Stimulated activated naive CD8-positive, alpha-beta T cell treated with anti-CD3 and anti-CD28 coated beads, Interleukin-15, Interleukin-2, amounts not matched to agents 100 ng/mL and 50 ng/mL, for 24 hours (primary cell): ENCODE measurements around the gene BGN.

ENCODE experiments used
- H3K27ac Mint-ChIP-seq: one replicate; pipeline ENCODE4 v1.8.0; 2021; ENCODE audit warnings: mild to moderate bottlenecking, mixed read lengths
- H3K27me3 Mint-ChIP-seq: one replicate; pipeline ENCODE4 v1.8.0; 2021; ENCODE audit warnings: mixed read lengths
- H3K36me3 Mint-ChIP-seq: one replicate; pipeline ENCODE4 v1.8.0; 2021; ENCODE audit warnings: low read depth, mixed read lengths
- H3K4me1 Mint-ChIP-seq: one replicate; pipeline ENCODE4 v1.8.0; 2021; ENCODE audit warnings: low read depth, mixed read lengths
- H3K4me3 Mint-ChIP-seq: one replicate; pipeline ENCODE4 v1.8.0; 2021; ENCODE audit warnings: mild to moderate bottlenecking, mixed read lengths
- H3K9me3 Mint-ChIP-seq: one replicate; pipeline ENCODE4 v1.8.0; 2021; ENCODE audit warnings: mixed read lengths

The BGN gene

DNA sequence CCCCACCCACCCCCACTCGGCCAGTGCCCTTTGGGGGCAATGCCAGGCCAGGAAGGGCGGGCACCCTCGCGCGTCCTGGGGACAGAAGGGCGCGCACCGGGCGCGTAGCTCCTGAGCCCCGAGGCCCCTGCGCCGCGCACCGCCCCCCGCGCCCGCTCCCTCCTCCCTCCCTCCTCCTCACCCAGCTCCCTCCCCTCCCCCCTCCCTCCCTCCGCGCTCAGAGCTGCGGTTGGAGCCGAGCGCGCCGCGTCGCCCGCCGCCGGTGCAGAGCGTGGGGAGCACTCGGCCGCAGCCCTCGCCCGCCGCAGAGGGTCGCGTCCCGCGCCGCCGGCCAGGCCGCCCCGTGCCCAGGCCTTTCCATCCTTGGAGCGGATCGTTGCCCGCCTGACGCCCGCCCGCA, 22.6 kb downstream of the BGN start, which contains the start of gene ATP2B3:
TSS of gene ATP2B3 (plus strand) at position 220 of the 400 bp plus-strand sequence. CDS start 18,606 bp downstream, outside the sequence.
- Mint-ChIP-seq H3K27me3 (peaks cover 17% of the 10 kb centered on the region), H3K36me3 (no peaks in the 10 kb centered on the region), H3K4me3 (no peak within 1 kb of the TSS)

GRCh38 chrX:153517946-153518834, 23.4 kb downstream of the BGN start:
- H3K27ac Mint-ChIP-seq, result no peak overlapping the region
- no peaks in the 10 kb centered on the region for H3K9me3 Mint-ChIP-seq
- no peaks in the 10 kb centered on the region for H3K36me3 Mint-ChIP-seq
- H3K4me3 Mint-ChIP-seq, result no peak overlapping the region
- H3K27me3 Mint-ChIP-seq, result peaks cover 17% of the 10 kb centered on the region
- no peaks in the 10 kb centered on the region for H3K4me1 Mint-ChIP-seq

More for the DNA sequence above, 22.6 kb downstream of the BGN start, which contains the start of gene ATP2B3:
- H3K9me3 Mint-ChIP-seq, result no peaks in the 10 kb centered on the region
- H3K4me1 Mint-ChIP-seq, result no peaks in the 10 kb centered on the region
- H3K27ac Mint-ChIP-seq, result no peak within 1 kb of the TSS

DNA sequence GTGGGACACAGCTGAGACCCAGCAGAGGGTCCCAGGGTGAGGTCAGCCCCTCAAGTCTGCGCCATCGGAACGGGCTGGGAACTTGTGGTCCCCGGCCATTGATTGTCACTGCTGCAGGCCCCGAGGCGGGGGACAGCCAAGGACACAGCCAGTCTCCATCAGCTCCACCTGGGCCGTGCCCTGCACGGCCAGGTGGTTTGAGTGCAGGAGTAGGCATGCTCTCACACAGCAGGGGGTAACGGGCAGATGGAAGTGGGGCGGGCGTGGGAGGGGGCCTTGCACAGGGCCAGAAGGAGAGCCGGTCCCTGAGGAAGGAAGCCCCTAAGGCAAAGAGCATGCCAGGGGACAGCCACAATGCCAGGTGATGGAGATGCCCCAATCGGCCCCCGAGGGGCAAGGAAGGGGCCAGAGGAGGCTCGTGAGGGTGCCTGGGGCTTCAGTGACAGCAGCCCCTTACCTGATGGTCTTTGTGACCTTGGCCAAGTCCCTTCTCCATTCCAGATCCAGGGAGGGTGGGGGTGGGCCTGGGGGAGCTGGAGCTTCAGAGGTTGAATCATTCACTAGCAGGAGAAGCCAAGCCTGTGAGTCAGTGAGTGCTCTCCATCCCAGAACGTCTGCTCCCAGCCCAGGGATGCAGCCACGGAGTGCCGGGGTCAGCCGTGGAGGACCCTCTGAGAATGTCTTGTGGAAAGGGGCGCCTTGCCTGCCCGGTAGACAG, 24.9 kb downstream of the BGN start:
- no peak overlapping the region for H3K27ac Mint-ChIP-seq
- H3K9me3 Mint-ChIP-seq, result no peaks in the 10 kb centered on the region
- peaks cover 17% of the 10 kb centered on the region for H3K27me3 Mint-ChIP-seq
- no peaks in the 10 kb centered on the region for H3K36me3 Mint-ChIP-seq
- no peaks in the 10 kb centered on the region for H3K4me1 Mint-ChIP-seq
- no peak overlapping the region for H3K4me3 Mint-ChIP-seq

- peaks cover 17% of the 10 kb centered on the region for H3K27me3 Mint-ChIP-seq
Measured at GRCh38 chrX:153520287-153520917, 25.6 kb downstream of the BGN start.

GRCh38 chrX:153521034-153521433, 26.3 kb downstream of the BGN start:
- no peaks in the 10 kb centered on the region for H3K4me1 Mint-ChIP-seq
- peaks cover 15% of the 10 kb centered on the region for H3K27me3 Mint-ChIP-seq
- no peak overlapping the region for H3K4me3 Mint-ChIP-seq
- H3K9me3 Mint-ChIP-seq, result no peaks in the 10 kb centered on the region
- no peak overlapping the region for H3K27ac Mint-ChIP-seq
- H3K36me3 Mint-ChIP-seq, result no peaks in the 10 kb centered on the region

More at GRCh38 chrX:153520287-153520917, 25.6 kb downstream of the BGN start:
- Mint-ChIP-seq H3K4me3 (no peak overlapping the region), H3K27ac (no peak overlapping the region), H3K4me1 (no peaks in the 10 kb centered on the region), H3K9me3 (no peaks in the 10 kb centered on the region), H3K36me3 (no peaks in the 10 kb centered on the region)

DNA sequence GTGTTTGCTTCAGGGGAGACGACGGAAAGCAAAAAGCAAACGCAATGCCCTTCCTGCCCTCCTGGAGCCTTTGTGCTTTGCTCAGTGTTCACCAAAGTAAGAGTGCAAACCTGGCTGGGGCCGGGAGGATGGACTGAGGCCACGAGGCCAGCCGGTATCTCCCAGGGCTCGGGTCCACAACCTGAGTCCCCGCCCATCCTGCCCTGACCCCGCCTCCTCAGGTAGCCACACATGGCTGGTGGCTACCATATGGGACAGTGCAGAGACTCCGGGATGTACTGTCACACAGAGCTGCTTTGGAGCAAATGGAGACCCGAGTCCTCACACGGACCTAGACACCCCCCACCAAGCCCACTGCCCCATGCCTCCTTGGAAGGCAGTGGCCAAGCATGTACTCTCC, 27.5 kb downstream of the BGN start:
- Mint-ChIP-seq H3K4me1 (no peaks in the 10 kb centered on the region), H3K36me3 (no peaks in the 10 kb centered on the region), H3K27ac (no peak overlapping the region), H3K4me3 (no peak overlapping the region), H3K27me3 (peaks cover 5% of the 10 kb centered on the region), H3K9me3 (no peaks in the 10 kb centered on the region)

DNA sequence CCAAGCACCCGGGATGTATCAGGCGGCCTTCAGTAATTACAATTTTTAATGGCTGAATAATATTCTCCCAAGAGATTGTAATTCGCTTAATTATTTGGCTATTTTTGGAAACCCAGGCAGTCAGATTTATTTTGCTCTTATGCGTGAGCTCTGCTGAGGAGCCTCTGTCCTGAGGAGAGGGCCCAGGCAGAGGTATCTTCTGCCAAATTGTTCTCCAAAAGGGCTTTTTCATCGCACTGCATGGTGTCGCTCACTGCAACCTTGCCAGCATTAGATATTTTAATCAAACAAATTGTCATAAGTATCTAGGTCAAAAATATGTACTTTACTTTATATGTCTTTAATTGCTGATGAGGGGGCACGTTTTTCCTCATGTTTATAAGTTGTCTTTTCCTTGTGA, 28.5 kb downstream of the BGN start:
- H3K4me3 Mint-ChIP-seq, result no peak overlapping the region
- no peak overlapping the region for H3K27ac Mint-ChIP-seq
- peaks cover 4% of the 10 kb centered on the region for H3K27me3 Mint-ChIP-seq
- no peaks in the 10 kb centered on the region for H3K9me3 Mint-ChIP-seq
- no peaks in the 10 kb centered on the region for H3K36me3 Mint-ChIP-seq
- no peaks in the 10 kb centered on the region for H3K4me1 Mint-ChIP-seq

DNA sequence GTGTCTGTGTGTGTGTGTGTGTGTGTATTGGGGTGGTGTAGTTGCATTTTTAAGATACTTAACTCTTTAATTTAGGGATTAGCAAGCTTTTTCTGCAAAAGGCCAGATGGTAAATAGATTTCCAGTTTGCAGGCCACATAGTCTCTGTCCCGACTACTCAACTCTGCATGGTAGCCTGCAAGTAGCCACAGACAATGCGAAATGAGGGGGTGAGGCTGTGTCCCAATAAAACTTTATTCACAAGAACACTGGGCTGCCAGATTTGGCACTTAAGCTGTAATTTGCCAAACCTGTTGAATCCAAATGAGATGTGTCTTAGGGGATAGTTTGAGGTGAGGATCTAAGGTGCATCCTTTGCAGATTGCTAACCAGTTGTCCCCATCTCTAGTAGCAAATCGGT, 29.5 kb downstream of the BGN start:
- no peaks in the 10 kb centered on the region for H3K4me1 Mint-ChIP-seq
- no peak overlapping the region for H3K4me3 Mint-ChIP-seq
- H3K9me3 Mint-ChIP-seq, result no peaks in the 10 kb centered on the region
- no peak overlapping the region for H3K27ac Mint-ChIP-seq
- H3K27me3 Mint-ChIP-seq, result no peaks in the 10 kb centered on the region
- H3K36me3 Mint-ChIP-seq, result no peaks in the 10 kb centered on the region

DNA sequence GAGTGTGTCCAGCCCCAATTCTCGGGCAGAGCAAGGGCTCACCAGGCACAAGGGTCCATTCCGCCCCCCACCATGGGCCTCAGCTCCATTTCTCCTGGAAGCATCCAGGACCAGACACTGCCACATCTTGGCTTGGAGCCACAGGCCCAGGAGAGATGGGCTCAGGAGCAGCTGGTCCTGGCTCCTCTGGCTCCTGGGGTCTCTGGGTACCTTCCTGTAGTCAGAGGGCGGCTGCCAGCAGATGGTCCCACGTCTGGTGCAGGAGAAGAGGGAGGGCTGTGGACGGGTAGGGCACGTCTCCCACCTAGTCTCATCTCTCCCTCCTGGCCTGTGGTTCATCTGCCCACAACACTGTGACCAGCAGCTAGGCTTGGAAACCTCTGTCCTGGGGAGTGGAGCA, 30.7 kb downstream of the BGN start:
- H3K27ac Mint-ChIP-seq, result no peak overlapping the region
- H3K36me3 Mint-ChIP-seq, result no peaks in the 10 kb centered on the region
- H3K9me3 Mint-ChIP-seq, result no peaks in the 10 kb centered on the region
- no peaks in the 10 kb centered on the region for H3K27me3 Mint-ChIP-seq
- H3K4me3 Mint-ChIP-seq, result no peak overlapping the region
- H3K4me1 Mint-ChIP-seq, result no peaks in the 10 kb centered on the region

DNA sequence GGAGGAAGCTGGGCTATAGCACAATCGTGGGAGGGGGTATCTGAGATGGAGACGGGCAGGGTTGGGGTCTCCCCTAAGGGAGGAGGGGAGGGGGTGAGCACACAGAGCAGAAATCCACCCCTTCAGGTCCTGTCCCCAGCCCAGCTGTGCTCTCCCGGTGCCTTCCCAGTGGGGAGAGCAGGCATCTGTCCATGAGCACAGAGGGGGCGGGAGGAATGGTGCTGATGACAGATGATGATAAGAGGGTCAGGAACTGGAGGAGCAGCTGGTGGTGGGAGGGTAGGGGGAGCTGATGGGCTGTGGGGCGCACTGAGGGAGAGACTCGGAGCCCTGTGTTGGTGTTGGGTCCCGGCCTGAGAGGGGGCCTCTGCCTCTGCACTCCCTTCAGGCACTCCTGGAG, 31.3 kb downstream of the BGN start:
- no peaks in the 10 kb centered on the region for H3K4me1 Mint-ChIP-seq
- no peaks in the 10 kb centered on the region for H3K27me3 Mint-ChIP-seq

GRCh38 chrX:153526801-153527200, 32.0 kb downstream of the BGN start:
- H3K27me3 Mint-ChIP-seq, result no peaks in the 10 kb centered on the region
- H3K4me1 Mint-ChIP-seq, result no peaks in the 10 kb centered on the region
- no peak overlapping the region for H3K4me3 Mint-ChIP-seq
- H3K36me3 Mint-ChIP-seq, result no peaks in the 10 kb centered on the region
- no peak overlapping the region for H3K27ac Mint-ChIP-seq
- H3K9me3 Mint-ChIP-seq, result no peaks in the 10 kb centered on the region

More for the DNA sequence above, 31.3 kb downstream of the BGN start:
- Mint-ChIP-seq H3K36me3 (no peaks in the 10 kb centered on the region), H3K4me3 (no peak overlapping the region), H3K9me3 (no peaks in the 10 kb centered on the region), H3K27ac (no peak overlapping the region)

DNA sequence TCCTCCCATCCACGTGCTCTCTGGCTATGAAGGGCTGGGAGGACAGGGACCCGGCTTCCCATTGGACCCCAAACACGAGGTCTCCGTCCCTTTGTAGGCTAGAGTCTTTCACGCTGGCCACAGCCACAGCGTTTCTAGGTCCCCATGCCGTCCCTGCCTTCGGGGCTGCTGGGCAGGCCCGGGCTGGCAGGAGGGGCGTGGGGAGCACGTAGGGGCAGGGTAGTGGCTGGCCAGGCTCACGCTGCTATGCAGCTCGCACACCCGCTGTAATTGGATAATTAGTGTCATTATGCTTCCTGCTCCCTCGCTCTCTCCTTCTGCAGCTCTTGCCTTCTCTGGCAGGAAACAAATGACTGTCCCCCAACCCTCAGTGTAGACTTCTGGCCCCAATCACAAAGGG, 32.4 kb downstream of the BGN start:
- Mint-ChIP-seq H3K27me3 (no peaks in the 10 kb centered on the region), H3K9me3 (no peaks in the 10 kb centered on the region), H3K4me1 (no peaks in the 10 kb centered on the region), H3K27ac (no peak overlapping the region), H3K4me3 (no peak overlapping the region), H3K36me3 (no peaks in the 10 kb centered on the region)

- no peaks in the 10 kb centered on the region for H3K9me3 Mint-ChIP-seq
- no peaks in the 10 kb centered on the region for H3K27me3 Mint-ChIP-seq
- no peak overlapping the region for H3K4me3 Mint-ChIP-seq
- no peaks in the 10 kb centered on the region for H3K4me1 Mint-ChIP-seq
- no peaks in the 10 kb centered on the region for H3K36me3 Mint-ChIP-seq
- H3K27ac Mint-ChIP-seq, result no peak overlapping the region
Measured at GRCh38 chrX:153530411-153531129, 35.8 kb downstream of the BGN start.

DNA sequence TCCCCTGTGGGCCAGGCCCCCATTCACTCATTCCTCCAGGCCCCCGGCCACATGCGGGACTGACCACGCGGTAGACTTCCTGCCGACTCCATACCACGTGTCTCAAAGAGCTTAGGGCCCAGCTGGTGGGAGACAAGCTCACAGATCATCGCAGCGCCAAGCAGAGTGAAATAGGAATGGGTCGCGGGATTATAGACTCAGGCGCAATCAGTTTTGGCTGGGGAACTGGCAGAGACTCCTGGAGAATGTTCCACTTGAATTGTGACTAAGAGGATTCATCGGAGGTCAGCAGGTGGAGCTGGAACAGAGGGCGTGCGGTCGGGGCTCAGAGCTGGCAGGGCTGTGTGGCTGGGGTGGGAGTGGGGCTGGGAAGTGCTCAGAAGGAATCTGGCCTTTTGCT, 38.3 kb downstream of the BGN start:
- Mint-ChIP-seq H3K27me3 (no peaks in the 10 kb centered on the region), H3K27ac (no peak overlapping the region), H3K4me3 (no peak overlapping the region), H3K4me1 (no peaks in the 10 kb centered on the region), H3K36me3 (no peaks in the 10 kb centered on the region), H3K9me3 (no peaks in the 10 kb centered on the region)
